Stimulated activated CD8-positive, alpha-beta memory T cell treated with anti-CD3 and anti-CD28 coated beads, Interleukin-15, amount 100 ng/mL, for 24 hours (primary cell): ENCODE data around the gene FAM180A.

Experiments
- DNase-seq: peaks from one replicate; pipeline ENCODE4 v3.0.0-alpha.2; 2020; ENCODE audit warnings: low read depth

Gene FAM180A

DNA sequence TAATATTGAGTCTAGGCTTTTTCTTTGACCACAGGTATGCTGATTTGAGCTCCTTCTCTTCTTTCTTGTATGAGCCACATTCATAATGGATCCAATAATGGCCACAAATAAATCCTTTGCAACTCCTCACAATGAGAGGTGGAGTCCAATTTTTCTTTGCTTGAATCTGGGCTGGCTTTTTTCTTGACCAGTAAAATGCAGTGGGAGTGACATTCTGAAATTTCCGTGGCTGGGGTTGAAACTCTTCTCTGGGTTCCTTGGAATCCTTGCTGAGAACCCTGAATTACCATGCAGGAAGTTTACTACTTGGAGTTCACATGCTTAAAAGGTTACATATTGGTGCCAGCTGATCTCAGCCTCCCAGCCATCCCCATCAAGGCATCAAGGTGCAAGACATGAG is 22.4 kb upstream of the FAM180A start:
- DNase-seq = no peak

DNA sequence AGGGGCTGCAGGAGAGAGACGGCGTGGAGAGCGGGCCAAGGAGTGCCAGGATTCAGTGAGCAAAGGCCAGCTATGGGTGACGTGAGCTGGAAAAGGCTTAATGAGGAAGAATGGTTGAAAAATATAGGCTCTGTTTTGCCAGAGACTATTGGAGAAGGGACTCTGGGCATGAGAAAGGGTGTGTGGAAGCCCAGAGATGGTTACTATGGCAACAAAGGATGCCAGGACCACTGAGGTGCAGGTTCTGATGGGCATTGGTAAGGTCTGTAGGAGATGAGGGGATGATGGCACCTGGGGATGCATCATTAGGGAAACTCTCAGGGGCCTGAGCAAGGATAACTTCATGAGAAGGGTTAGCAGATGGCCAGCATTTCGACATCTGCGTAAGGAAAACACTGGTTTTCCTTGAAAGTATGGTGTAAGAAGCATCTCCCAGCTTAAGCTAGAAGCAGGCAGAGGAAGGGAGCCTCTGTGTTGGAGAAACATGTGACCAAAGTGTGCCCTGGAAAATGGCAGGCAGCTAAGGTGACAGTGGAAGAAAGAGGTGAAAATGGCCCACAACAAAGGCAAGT is 21.6 kb upstream of the FAM180A start:
- DNase-seq = no peak

DNA sequence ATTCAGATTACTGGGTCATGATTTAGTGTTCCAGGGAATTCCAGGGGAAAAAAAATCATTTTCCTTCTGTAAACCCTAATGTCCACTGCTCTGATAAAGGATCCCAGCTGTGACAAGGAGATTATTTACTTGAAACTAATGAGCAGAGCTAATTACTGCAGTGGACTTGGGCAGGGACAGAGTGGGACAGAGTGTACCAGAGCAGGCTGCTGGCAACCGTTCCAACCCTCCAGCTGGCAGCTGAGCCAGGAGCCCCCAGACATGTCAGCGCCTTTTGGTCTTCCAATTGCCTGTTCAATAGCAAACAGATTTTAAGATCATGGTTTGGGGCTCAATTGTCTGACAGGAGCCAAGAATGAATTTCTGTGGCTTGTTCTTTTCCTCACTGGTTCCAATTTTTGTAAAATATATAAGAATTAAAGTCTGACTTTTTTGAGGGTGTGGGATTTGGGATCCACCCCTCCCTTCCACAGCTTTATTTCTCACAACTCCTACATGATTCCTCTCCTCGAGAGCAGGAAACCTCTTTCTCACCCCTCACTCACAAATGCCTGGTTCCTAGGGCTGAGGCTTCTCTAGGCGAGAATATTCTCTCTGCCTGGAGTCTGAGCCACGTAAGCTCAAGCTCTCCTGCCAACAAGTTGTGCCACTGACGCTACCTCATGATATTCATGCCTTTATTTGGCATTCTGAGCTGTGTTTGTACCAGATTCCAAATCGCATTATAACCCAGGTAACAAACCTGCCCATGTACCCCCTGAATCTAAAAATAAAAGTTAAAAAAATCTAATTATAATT is 20.6 kb upstream of the FAM180A start:
- DNase-seq = no peak

GRCh38 chr7:135768467-135768866 is 19.9 kb upstream of the FAM180A start:
- no peak for DNase-seq

- no peak for DNase-seq
Measured at GRCh38 chr7:135768064-135768463, 19.5 kb upstream of the FAM180A start.

DNA sequence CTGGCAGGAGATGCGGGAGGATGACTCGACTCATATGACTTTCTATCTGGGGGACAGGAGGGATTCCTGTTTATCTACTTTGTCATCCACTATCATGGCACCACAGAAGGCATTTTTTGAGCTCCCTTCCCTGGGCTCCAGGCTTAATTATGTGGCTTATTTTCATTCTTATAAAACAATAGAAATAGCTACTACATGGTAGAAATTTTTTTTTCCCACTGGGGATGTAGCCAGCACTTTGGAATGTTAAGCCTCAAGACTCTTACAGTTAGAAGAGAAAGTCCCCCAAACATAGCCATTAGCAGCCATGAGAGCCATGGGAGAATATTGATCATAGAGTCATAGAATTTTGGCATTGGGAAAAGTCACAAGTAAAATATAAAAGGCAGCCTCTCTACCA is 14.6 kb upstream of the FAM180A start:
- DNase-seq = no peak

- no peak for DNase-seq
Measured at GRCh38 chr7:135761751-135762488, 13.3 kb upstream of the FAM180A start.

DNA sequence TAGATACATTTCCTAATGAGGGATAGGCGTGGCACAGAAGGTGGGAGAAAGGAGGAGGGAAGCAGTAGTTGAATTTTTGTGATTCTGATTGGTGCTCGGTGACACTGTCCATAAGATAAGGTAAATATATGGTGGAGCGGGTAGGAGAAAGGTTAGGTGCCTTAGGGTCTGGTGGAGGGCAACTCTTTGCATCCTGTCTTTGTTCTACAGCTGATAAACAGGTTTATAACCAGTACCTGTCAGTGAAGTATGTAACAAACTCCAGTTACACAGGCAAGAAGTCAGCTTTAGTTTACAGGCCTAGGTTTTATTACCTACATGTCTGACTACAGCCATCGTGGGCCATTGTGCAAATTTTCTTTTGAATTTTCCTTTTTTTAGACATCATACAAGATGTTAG is 10.9 kb upstream of the FAM180A start:
- no peak for DNase-seq

- DNase-seq = no peak
Measured at GRCh38 chr7:135758531-135758932, 9.9 kb upstream of the FAM180A start.

GRCh38 chr7:135757719-135758411 is 9.3 kb upstream of the FAM180A start:
- DNase-seq = no peak

DNA sequence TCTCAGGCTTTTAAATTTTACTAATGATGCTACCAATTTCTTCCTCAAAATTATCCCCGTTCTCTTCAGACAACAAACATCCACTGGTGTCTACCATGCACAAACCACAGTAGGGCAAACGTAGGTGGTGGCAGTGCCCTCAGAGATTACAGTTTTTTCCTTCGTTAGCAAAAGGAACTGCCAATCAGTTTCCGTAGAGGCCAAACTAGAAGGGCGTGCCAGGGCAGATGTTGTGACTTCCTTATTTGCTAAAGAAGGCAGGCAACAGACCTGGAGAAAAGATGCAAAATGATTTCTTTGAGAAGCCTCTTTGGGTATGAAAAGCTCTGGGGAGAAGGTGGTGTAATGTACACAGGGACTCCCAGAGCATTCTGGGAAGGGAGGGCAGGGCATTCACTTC is 7.6 kb upstream of the FAM180A start:
- no peak for DNase-seq

DNA sequence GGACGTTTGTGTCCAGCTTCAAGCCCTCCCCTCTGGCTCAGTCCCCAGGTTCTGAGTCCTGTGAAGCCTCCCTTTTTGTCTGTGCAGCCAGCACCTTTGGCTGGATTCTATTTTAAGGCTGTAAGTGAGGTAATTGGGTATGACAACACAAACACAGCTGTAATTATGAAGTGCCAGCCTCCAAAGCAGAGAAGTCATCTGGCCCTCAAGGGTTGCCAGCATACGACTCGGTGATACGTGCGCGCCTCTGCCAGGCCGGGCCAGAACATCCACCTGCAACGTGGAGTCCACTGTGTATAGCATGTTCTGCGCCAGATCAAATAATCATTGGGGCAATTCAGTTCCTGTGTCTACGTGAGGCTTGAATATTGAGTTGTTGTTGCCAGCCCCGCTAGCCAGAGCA is 6.7 kb upstream of the FAM180A start:
- DNase-seq = no peak

- no peak for DNase-seq
Measured at GRCh38 chr7:135753616-135754413, 5.2 kb upstream of the FAM180A start.

DNA sequence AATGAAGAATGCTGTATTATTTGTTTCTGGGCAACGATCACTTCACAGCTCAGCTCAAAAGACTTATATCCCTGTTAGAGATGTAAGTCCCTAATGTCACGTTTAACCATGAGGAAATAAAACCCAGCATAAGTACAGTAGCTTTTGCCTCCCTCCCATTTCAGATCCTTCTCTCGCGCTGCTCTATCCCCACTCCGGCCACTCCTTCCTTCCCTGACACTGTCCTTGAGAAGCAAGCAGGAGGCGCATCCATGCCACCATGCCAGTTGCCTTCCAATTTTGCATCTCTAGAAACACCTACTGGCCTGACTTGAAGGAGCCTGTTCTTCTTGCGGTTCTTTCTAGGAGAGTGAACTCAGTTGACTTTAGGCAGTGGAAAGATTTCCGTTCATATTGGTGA is 1.2 kb downstream of the FAM180A start:
- no peak for DNase-seq

DNA sequence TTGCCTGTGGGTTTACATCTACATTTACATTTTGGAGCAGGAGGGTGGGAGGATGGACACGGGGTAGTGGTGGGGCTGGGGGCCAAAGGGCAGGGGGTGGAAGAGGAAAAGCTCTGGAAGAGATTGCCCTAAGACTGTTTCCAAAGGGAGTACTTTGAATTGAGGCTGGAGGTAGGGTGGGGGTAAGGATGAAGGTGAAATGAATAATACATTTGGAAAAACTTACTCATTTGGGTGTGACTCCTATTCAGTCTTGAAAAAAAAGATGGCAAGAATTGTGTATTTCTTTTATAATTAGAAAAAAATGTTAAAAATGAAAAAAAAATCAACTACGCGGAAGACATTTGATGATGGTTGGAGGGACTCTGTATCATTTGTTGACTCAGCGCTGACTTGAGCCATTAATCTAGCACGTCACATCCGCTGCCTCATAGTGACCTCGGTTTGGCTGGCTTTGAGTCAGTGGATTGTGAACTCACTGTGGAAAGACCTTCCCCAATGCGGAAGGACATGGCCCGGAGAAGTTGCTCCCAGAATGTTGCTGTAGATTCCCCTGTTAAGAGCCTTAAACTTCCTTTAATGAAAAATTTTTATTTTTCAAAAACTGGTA is 2.8 kb downstream of the FAM180A start:
- DNase-seq = no peak

DNA sequence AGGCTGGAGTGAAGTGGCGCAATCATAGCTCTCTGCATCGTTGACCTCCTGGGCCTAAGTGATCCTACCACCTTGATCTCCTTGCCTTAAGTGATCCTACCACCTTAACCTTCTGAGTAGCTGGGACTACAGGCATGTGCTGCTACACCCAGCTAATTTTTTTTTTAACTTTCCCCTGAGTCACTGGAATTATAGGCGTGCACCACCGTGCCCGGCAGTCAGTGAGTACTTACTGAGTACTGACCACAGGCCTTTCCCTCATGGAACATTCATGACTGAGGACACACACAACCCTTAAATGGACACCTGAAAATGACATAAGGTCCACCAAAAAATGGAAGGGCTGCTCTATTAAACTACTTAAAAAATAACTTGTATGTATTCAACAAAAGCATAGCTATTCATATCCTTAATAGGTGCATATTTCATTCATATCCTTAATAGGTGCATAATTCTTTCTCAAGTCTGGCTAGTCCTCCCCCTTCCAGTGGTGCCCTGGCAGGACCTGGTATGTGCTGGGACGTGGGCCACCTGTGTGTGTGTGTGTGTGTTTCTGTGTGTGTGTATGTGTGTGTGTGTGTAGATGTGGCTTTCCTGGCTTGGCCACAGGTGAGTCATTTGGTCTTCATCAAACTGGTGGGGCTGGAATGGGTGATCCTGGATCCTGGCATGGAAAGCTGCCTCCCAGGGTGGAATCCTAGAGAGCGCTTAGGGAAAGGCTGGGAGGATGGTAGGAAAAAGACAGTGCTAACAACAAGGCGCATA is 3.5 kb downstream of the FAM180A start:
- DNase-seq = no peak

DNA sequence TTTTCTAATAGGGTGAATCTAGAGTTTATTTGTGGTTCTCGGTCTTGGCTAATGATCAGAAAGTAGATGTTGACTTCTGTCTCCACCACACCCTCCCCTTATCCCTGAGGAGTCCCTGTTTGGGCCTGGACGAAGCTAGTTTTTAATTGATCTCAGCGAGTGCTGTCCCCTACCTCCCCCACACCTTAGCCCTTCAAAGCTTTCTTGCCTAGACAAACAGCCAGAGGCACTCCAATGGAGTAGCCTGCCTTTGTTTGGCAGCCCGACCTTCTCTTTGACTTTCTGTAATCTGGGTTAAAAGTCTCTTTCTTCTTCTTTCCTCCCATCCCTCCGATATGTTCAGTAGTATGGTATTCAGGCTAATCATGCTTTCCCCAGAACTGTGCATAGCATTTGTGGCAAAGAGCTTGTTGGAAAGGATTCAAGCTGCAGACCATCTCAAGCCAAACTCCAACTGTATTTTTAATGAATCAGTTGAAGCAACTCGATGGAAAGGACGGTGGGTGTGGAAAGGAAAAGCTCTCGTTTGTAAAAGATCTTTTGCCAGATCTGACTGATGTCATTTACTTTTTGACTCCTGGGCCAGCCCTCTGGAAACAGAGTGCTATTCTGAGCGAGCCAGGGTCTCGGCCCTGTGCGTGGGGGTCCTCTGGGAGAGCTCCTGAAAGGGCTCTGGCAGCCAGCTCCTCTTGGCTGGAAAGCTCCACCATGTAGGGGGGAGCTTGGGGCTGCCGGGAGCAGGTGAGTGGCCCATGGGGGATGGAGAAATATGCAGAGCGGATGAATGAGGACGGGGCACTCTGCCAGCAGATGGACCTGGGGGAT is 4.5 kb downstream of the FAM180A start:
- no peak for DNase-seq

GRCh38 chr7:135742371-135742770 is 6.2 kb downstream of the FAM180A start:
- DNase-seq = no peak

- no peak for DNase-seq
Measured at GRCh38 chr7:135741905-135742304, 6.7 kb downstream of the FAM180A start.

DNA sequence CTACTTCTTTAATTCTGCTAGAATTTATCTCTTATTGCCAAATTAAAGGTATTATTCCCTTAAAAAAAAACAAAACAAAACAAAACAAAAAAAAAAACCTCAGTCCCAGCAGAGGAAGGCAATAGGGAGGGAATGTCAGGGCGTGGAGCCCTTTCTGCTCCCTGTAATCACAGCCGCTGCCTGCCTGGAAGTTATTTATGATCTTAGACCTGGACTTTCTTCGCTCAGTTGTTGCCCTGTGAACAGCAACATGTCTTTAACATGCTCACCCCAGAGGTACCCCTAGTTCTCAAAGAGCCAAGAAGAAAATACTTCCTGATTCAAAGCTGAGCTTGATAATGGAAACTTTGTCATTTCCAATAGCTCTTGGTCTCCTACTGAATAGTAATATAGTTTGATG is 7.7 kb downstream of the FAM180A start:
- DNase-seq = no peak
